H1 (cell line): ENCODE results near the gene CD47. TPM values are rescaled to one million over a fixed set of nuclear protein-coding genes. Genes with fewer than 3 reads are reported as not detected.

Source experiments
- BACH1 ChIP-seq: IDR thresholded peaks from 2 replicates; pipeline ENCODE4 v1.6.1; 2012; ENCODE audit warnings: low read length, improper control_type of control experiment
- EZH2 ChIP-seq: fragments of 200-600 bp; sonication (generic); IDR thresholded peaks from 2 replicates; pipeline ENCODE4 v1.7.1; 2012; ENCODE audit warnings: low read depth, mild to moderate bottlenecking, moderate library complexity, low read length, inconsistent platforms; ENCODE audit not compliant: severe bottlenecking
- polyA plus RNA-seq, 7 experiments: library from polyadenylated mRNA; depleted of rRNA in 3 of 7; stranded (reverse) in 5 of 7; unstranded in 2 of 7; fragments of >200 nt in 5 of 7; fragments of 200-250 nt in 2 of 7; gene quantifications; 1 replicate in 5 of 7; 2 replicates in 1 of 7; 4 replicates in 1 of 7; pipeline versions ENCODE4 v1.2.1 to v1.2.3, GENCODE V29; 2011 to 2013; ENCODE audit warnings: missing spikeins in 2 of 7, mixed read lengths in 2 of 7
- total RNA-seq: library from RNA; stranded (reverse); fragmentation: NEBNext Ultra II Directional; extraction: Animal tissue kit (Norgen Biotek cat#: 25700); gene quantifications from 2 replicates; pipeline ENCODE4 v1.2.1, GENCODE V29; 2021

CD47 gene
- total and polyA plus RNA-seq, 2 of the 8 experiments (the other 6 are each of a cell fraction or from before 2014, with no cell fraction given) = 14.4 to 19.3 TPM

GRCh38 chr3:107993771-107994170, 97.1 kb downstream of the CD47 start (continued):
- TF ChIP-seq BACH1 (no peak), EZH2 (no peak)

Other genes starting within 250 kb of the CD47 start
- gene IFT57, start 131.4 kb upstream of the CD47 start, total RNA-seq = 27.8 and 28.1 TPM in 2 replicates
- 14.1 and 15.1 TPM in 2 replicates for gene IFT57, start 131.4 kb upstream of the CD47 start, polyA plus RNA-seq (2011; rRNA removed)
- not detected in 2 replicates for gene HHLA2, start 205.5 kb upstream of the CD47 start, total RNA-seq
- gene HHLA2, start 205.5 kb upstream of the CD47 start, polyA plus RNA-seq (2011; rRNA removed) = not detected in 2 replicates